HG03097 (cell line): ENCODE results near the gene ATG2B.

Experiments
- ATAC-seq: cut with Tn5 transposase; IDR thresholded peaks from one replicate; pipeline ENCODE4 v1.9.1; 2021; ENCODE audit not compliant: unreplicated experiment, low FRiP score

Gene ATG2B

GRCh38 chr14:96316087-96316486 is 47.1 kb downstream of the ATG2B start:
- ATAC-seq, result no peak

GRCh38 chr14:96310906-96311305 is 52.2 kb downstream of the ATG2B start:
- no peak for ATAC-seq

- ATAC-seq, result no peak
These were observed 53.2 kb downstream of the ATG2B start for GRCh38 chr14:96309896-96310330.

GRCh38 chr14:96309133-96309895 is 53.8 kb downstream of the ATG2B start:
- no peak for ATAC-seq

- ATAC-seq, result no peak
These were observed 55.7 kb downstream of the ATG2B start for GRCh38 chr14:96307434-96307833.

GRCh38 chr14:96304956-96305355 is 58.2 kb downstream of the ATG2B start:
- no peak for ATAC-seq

GRCh38 chr14:96303981-96304380 is 59.2 kb downstream of the ATG2B start:
- ATAC-seq, result no peak

- ATAC-seq, result no peak
These were observed 63.7 kb downstream of the ATG2B start for GRCh38 chr14:96299441-96299840.

- no peak for ATAC-seq
These were observed 65.1 kb downstream of the ATG2B start for GRCh38 chr14:96297997-96298515.

GRCh38 chr14:96297000-96297399 is 66.1 kb downstream of the ATG2B start:
- ATAC-seq, result no peak

- ATAC-seq, result no peak
These were observed 68.9 kb downstream of the ATG2B start for GRCh38 chr14:96294246-96294645.

GRCh38 chr14:96287856-96288255 is 75.3 kb downstream of the ATG2B start:
- ATAC-seq, result no peak

GRCh38 chr14:96286251-96286650 is 76.9 kb downstream of the ATG2B start:
- no peak for ATAC-seq

GRCh38 chr14:96285667-96286066 is 77.5 kb downstream of the ATG2B start:
- no peak for ATAC-seq

GRCh38 chr14:96284430-96284829 is 78.7 kb downstream of the ATG2B start:
- ATAC-seq, result no peak

- no peak for ATAC-seq
These were observed 79.1 kb downstream of the ATG2B start for GRCh38 chr14:96284008-96284407.

GRCh38 chr14:96281486-96281885 is 81.7 kb downstream of the ATG2B start:
- no peak for ATAC-seq

- ATAC-seq, result no peak
These were observed 83.0 kb downstream of the ATG2B start for GRCh38 chr14:96280104-96280503.

GRCh38 chr14:96279564-96279963 is 83.6 kb downstream of the ATG2B start:
- ATAC-seq, result no peak

GRCh38 chr14:96277890-96278289 is 85.3 kb downstream of the ATG2B start:
- no peak for ATAC-seq

- ATAC-seq, result no peak
These were observed 87.7 kb downstream of the ATG2B start for GRCh38 chr14:96275177-96276112.
